HepG2 (cell line): Measurements from ENCODE around the gene RNPEPL1. TPM values are rescaled to one million over a fixed set of nuclear protein-coding genes. Genes with fewer than 3 reads are reported as not detected.
A peak's percentile ranks its signal among the peaks of the same experiment; 100 is the strongest.

Experiments used
- ATF4 ChIP-seq, 2 experiments: fragments of 450-650 bp in 1 of 2; sonication (generic) in 1 of 2; formaldehyde crosslinking; IDR thresholded peaks; 2 replicates each; pipeline versions ENCODE4 v1.5.0 to v1.8.0; 2020 to 2022; ENCODE audit warnings: mild to moderate bottlenecking in 1 of 2, missing genetic modification reagents in 1 of 2
- ATF7-NPFF ChIP-seq: sonication (generic); formaldehyde crosslinking; IDR thresholded peaks from 2 replicates; pipeline ENCODE4 v1.8.1; 2023; ENCODE audit warnings: mild to moderate bottlenecking, low read depth, missing genetic modification reagents, moderate library complexity
- CBFB ChIP-seq: sonication (generic); formaldehyde crosslinking; IDR thresholded peaks from 2 replicates; pipeline ENCODE4 v1.4.0; 2020; ENCODE audit warnings: missing genetic modification reagents
- DZIP1 ChIP-seq: sonication (generic); formaldehyde crosslinking; IDR thresholded peaks from 2 replicates; pipeline ENCODE4 v1.5.0; 2020; ENCODE audit warnings: mild to moderate bottlenecking, missing genetic modification reagents
- HES4 ChIP-seq: sonication (generic); formaldehyde crosslinking; IDR thresholded peaks from 2 replicates; pipeline ENCODE4 v1.9.0; 2021; ENCODE audit warnings: mild to moderate bottlenecking, missing genetic modification reagents, borderline replicate concordance
- HIVEP1 ChIP-seq: sonication (generic); formaldehyde crosslinking; IDR thresholded peaks from 2 replicates; pipeline ENCODE4 v1.4.0; 2020; ENCODE audit warnings: mild to moderate bottlenecking, missing genetic modification reagents
- MEF2D ChIP-seq: sonication (generic); formaldehyde crosslinking; IDR thresholded peaks from 2 replicates; pipeline ENCODE4 v1.5.1; 2020; ENCODE audit warnings: mild to moderate bottlenecking, missing genetic modification reagents
- MXD4 ChIP-seq: IDR thresholded peaks from 2 replicates; pipeline ENCODE4 v1.6.1; 2016; ENCODE audit warnings: mild to moderate bottlenecking, missing biosample characterization, missing genetic modification reagents
- NR2F2 ChIP-seq: IDR thresholded peaks from 2 replicates; pipeline ENCODE4 v1.6.1; 2012; ENCODE audit warnings: low read depth, inconsistent platforms, borderline replicate concordance
- PHF20 ChIP-seq: sonication (generic); formaldehyde crosslinking; IDR thresholded peaks from 2 replicates; pipeline ENCODE4 v1.5.0; 2020; ENCODE audit warnings: mild to moderate bottlenecking, missing genetic modification reagents
- RFX3 ChIP-seq: IDR thresholded peaks from 2 replicates; pipeline ENCODE4 v1.6.1; 2016; ENCODE audit warnings: missing biosample characterization, missing genetic modification reagents
- RXRA ChIP-seq: sonication (generic); formaldehyde crosslinking; IDR thresholded peaks from 2 replicates; pipeline ENCODE4 v1.5.1; 2020; ENCODE audit warnings: missing genetic modification reagents
- SP4 ChIP-seq: sonication (generic); formaldehyde crosslinking; IDR thresholded peaks from 2 replicates; pipeline ENCODE4 v1.8.1; 2023; ENCODE audit warnings: mild to moderate bottlenecking, missing genetic modification reagents
- UBTF ChIP-seq: sonication (generic); formaldehyde crosslinking; IDR thresholded peaks from 2 replicates; pipeline ENCODE4 v1.4.0; 2020; ENCODE audit warnings: mild to moderate bottlenecking, missing genetic modification reagents
- ZNF468 ChIP-seq: sonication (generic); formaldehyde crosslinking; IDR thresholded peaks from 2 replicates; pipeline ENCODE4 v1.8.0; 2022; ENCODE audit warnings: mild to moderate bottlenecking, moderate library complexity, missing genetic modification reagents
- ZNF691 ChIP-seq: sonication (generic); formaldehyde crosslinking; IDR thresholded peaks from 2 replicates; pipeline ENCODE4 v1.4.0; 2020; ENCODE audit warnings: missing genetic modification reagents, low read depth, mild to moderate bottlenecking, borderline replicate concordance
- ZNF724P ChIP-seq: sonication (generic); formaldehyde crosslinking; IDR thresholded peaks from 2 replicates; pipeline ENCODE4 v1.8.0; 2022; ENCODE audit warnings: missing genetic modification reagents, borderline replicate concordance
- ZNF737 ChIP-seq: sonication (generic); formaldehyde crosslinking; IDR thresholded peaks from 2 replicates; pipeline ENCODE4 v1.5.0; 2020; ENCODE audit warnings: missing genetic modification reagents, mild to moderate bottlenecking, borderline replicate concordance
- polyA plus RNA-seq, 8 experiments: library from polyadenylated mRNA; depleted of rRNA in 3 of 8; stranded (reverse) in 7 of 8; unstranded in 1 of 8; fragments of >200 nt; fragmentation: Illumina TruSeq in 4 of 8; extraction: Trizol in 4 of 8; gene quantifications; 2 replicates each; pipeline versions ENCODE4 v1.2.1 to v1.2.3, GENCODE V29; 2011 to 2016; ENCODE audit warnings: low read depth in 4 of 8, missing spikeins in 1 of 8, mixed read lengths in 1 of 8; ENCODE audit not compliant: insufficient read depth in 1 of 8
- total RNA-seq, 5 experiments: library from RNA; depleted of rRNA; stranded (reverse); fragments of >200 nt; fragmentation: Illumina TruSeq; extraction: Trizol; gene quantifications; 2 replicates each; pipeline ENCODE4 v1.2.3, GENCODE V29; 2016; ENCODE audit warnings: low read depth in 1 of 5
- TF ChIP-seq, protein P1 (sequence below): sonication (generic); formaldehyde crosslinking; conservative IDR thresholded peaks from 2 replicates; pipeline ENCODE4 v1.8.0; 2022; ENCODE audit warnings: mild to moderate bottlenecking, moderate library complexity, missing genetic modification reagents

Gene RNPEPL1
- total and polyA plus RNA-seq, 2 of the 13 experiments (the other 11 are each of a cell fraction or from before 2014, with no cell fraction given) = 13.0 to 18.0 TPM

DNA sequence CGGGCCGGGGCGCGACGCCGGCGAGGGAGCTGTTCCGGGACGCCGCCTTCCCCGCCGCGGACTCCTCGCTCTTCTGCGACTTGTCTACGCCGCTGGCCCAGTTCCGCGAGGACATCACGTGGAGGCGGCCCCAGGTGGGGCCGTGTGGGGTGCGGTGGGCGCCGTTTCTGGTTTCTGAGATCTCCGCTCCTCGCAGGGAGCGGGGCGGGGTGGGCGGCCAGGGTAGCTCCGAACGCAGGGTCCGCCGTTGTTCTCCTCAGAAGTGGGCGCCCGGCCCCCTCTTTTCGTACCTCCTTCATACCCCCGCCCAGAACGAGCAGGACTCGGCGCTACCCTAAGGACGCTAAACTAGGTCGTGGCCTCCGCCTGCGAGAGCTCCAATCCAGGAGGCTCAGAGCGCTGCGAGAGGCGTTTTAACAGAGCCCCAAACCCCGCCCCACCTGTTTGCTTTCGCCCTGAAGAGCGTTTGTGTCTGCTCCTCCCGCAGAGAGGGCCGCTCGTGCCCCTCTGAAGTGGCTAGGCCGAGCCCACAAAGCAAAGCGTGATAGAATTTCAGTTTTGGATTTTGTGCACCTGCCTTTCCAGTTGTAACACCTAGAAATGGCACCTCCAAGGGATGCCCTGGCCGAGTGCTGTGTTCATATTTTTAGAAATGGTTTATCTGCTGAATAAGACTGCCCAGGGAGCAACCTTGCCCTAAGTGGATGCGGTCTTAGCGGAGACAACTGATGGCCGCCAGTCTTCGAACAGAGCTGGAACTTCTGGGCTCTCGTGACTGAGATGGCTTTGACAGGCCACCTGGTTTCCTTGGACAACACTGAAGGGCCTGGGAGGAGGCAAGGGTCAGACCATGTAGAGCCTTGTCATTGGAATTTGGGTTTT lies 18.9 kb downstream of the RNPEPL1 start (continued):
- no peak for TF ChIP-seq ATF4 (CRISPR knock-in tag; IDR thresholded peaks at IDR 0.05)
- TF ChIP-seq, protein P1, sequence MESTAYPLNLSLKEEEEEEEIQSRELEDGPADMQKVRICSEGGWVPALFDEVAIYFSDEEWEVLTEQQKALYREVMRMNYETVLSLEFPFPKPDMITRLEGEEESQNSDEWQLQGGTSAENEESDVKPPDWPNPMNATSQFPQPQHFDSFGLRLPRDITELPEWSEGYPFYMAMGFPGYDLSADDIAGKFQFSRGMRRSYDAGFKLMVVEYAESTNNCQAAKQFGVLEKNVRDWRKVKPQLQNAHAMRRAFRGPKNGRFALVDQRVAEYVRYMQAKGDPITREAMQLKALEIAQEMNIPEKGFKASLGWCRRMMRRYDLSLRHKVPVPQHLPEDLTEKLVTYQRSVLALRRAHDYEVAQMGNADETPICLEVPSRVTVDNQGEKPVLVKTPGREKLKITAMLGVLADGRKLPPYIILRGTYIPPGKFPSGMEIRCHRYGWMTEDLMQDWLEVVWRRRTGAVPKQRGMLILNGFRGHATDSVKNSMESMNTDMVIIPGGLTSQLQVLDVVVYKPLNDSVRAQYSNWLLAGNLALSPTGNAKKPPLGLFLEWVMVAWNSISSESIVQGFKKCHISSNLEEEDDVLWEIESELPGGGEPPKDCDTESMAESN (CRISPR knock-in tag) = 0 out of 2 replicates have a peak, but pooled peaks have one; percentile 31
- peak; percentile 1; the same call in 1 of the 2 replicates for TF ChIP-seq PHF20
- peak; percentile 14 for TF ChIP-seq ZNF724P (CRISPR knock-in tag)
- peak; percentile 88 for TF ChIP-seq HES4 (CRISPR knock-in tag)
- peak; percentile 6; the same call in 1 of the 2 replicates for TF ChIP-seq UBTF (CRISPR knock-in tag)
- TF ChIP-seq NR2F2 = peak; percentile 11; the same call in 1 of the 2 replicates
- TF ChIP-seq ZNF468 (CRISPR knock-in tag) = no peak
- TF ChIP-seq HIVEP1 = peak; percentile 20; the same call in 1 of the 2 replicates
- peak; percentile 18; the same call in 1 of the 2 replicates for TF ChIP-seq RXRA (CRISPR knock-in tag)
- peak; percentile 36; the same call in 1 of the 2 replicates for TF ChIP-seq MEF2D (CRISPR knock-in tag)
- TF ChIP-seq CBFB = peak; percentile 19; the same call in 1 of the 2 replicates
- 0 out of 2 replicates have a peak, but pooled peaks have one; percentile 27 for TF ChIP-seq ZNF737 (CRISPR knock-in tag)
- 0 out of 2 replicates have a peak, but pooled peaks have one; percentile 34 for TF ChIP-seq DZIP1 (CRISPR knock-in tag)
- TF ChIP-seq RFX3 (CRISPR knock-in tag) = no peak
- TF ChIP-seq ATF7-NPFF = peak; percentile 64; the same call in 1 of the 2 replicates
- TF ChIP-seq SP4 = peak; percentile 62; the same call in 1 of the 2 replicates
- peak; percentile 38; the same call in 1 of the 2 replicates for TF ChIP-seq ZNF691 (CRISPR knock-in tag)
- TF ChIP-seq MXD4 (CRISPR knock-in tag) = no peak
